Adrenal gland (tissue), 12 donors: Measurements from ENCODE around the gene RYR2. TPM values are rescaled to one million over a fixed set of nuclear protein-coding genes. Genes with fewer than 3 reads are reported as not detected.

ENCODE experiments used
- DNase-seq, 7 donors: peaks; one replicate each; pipeline ENCODE4 v3.0.0-alpha.2; 2019 to 2020
- H3K27ac ChIP-seq, 5 donors: fragments of 200-600 bp; sonication (generic) in 4 of 5; 1 replicate in 3 of 5; 2 replicates in 2 of 5; pipeline versions ENCODE4 v1.5.1 to v1.8.0; 2016 to 2020; ENCODE audit warnings: mild to moderate bottlenecking in 1 of 5
- H3K27me3 ChIP-seq: fragments of 200-600 bp; 2 replicates; pipeline ENCODE4 v1.8.0; 2021
- H3K36me3 ChIP-seq, 2 donors: fragments of 200-600 bp; replicated peaks in 1 of 2; 1 replicate in 1 of 2; 2 replicates in 1 of 2; pipeline versions ENCODE4 v1.5.1 to v1.8.0; 2018 to 2022
- H3K4me1 ChIP-seq, 2 donors: fragments of 200-600 bp; replicated peaks in 1 of 2; 1 replicate in 1 of 2; 2 replicates in 1 of 2; pipeline versions ENCODE4 v1.5.1 to v1.8.0; 2018 to 2021
- H3K4me3 ChIP-seq, 4 donors: fragments of 200-600 bp; sonication (generic) in 3 of 4; one replicate each; pipeline ENCODE4 v1.5.1; 2016 to 2018
- H3K9me3 ChIP-seq, 3 donors: fragments of 200-600 bp; sonication (generic) in 1 of 3; replicated peaks in 1 of 3; 1 replicate in 2 of 3; 2 replicates in 1 of 3; pipeline versions ENCODE4 v1.5.1 to v1.8.0; 2016 to 2021
- CTCF ChIP-seq, 6 experiments: fragments of 450-650 bp in 4 of 6; fragments of 200-600 bp in 2 of 6; sonication (generic) in 1 of 6; IDR thresholded peaks; 1 replicate in 5 of 6; 2 replicates in 1 of 6; pipeline versions ENCODE4 v1.5.1 to v1.8.0; 2016 to 2021; ENCODE audit warnings: antibody characterized with exemption in 6 of 6, mild to moderate bottlenecking in 2 of 6, moderate library complexity in 1 of 6
- POLR2A ChIP-seq, 2 donors: fragments of 450-650 bp; IDR thresholded peaks; one replicate each; pipeline ENCODE4 v1.6.1; 2017; ENCODE audit warnings: antibody characterized with exemption in 2 of 2, mild to moderate bottlenecking in 2 of 2, moderate library complexity in 1 of 2
- WGBS, 4 donors: extraction: QIAGEN DNeasy Blood & Tissue Kit in 2 of 4; methylation state at CpG; one replicate each; pipeline versions ENCODE4 v1.1.5 to v1.1.7; 2013 to 2017; 5-methylcytosine and 5-hydroxymethylcytosine counted together
- intact Hi-C, 2 donors: fragments of 100-400 bp; cut with DNase I; formaldehyde crosslinking; loops; one replicate each; pipeline versions ENCODE4 v1.14.1 to v1.15.0; 2022 to 2023
- polyA plus RNA-seq, 3 donors: library from polyadenylated mRNA; stranded (reverse); fragments of 200-250 nt in 2 of 3; fragments of 350-450 nt in 1 of 3; fragmentation: Illumina TruSeq in 1 of 3; extraction: RNeasy Lipid Tissue Mini Kit (QIAGEN cat#74804) in 1 of 3; gene quantifications; one replicate each; pipeline ENCODE4 v1.2.3, GENCODE V29; 2013 to 2014
- total RNA-seq, 9 donors: library from RNA; depleted of rRNA in 4 of 9; stranded (reverse); fragments of >200 nt in 4 of 9; fragments of 120-200 nt in 1 of 9; fragmentation: NEBNext Ultra II Directional in 1 of 9; extraction: Animal tissue kit (Norgen Biotek cat#: 25700) in 1 of 9; gene quantifications; one replicate each; pipeline versions ENCODE4 v1.1.0 to v1.2.4, GENCODE V29; 2013 to 2023
- donor health status: healthy with polysubstance abuse.
- donor health status: Bipolar disorder and iron deficiency.
- donor health status: DM: yes; HTN: yes; CAD: no.
- donor health status: DM: no; HTN: no; CAD: no.
- donor health status: DM: no; HTN: no; CAD: no.
- donor health status: DM: yes; HTN: yes; CAD: no.

The RYR2 gene
- total and polyA plus RNA-seq, 12 donors, result 0.07 to 6.3 (median 0.18) TPM; not detected in 1

- intact Hi-C loops, result no loop called here
- Histone ChIP-seq H3K4me1 (no peaks in the 10 kb centered on the region), H3K4me3 (no peak overlapping the region), H3K9me3 (no peaks in the 10 kb centered on the region), H3K27ac (no peak overlapping the region), H3K27me3 (no peaks in the 10 kb centered on the region), H3K36me3 (no peaks in the 10 kb centered on the region)
- WGBS, 4 donors, result 64 to 81% (median 73%) methylated on average over 7 of the region's 7 CpGs
- no peak for DNase-seq
- no peak for TF ChIP-seq CTCF (IDR thresholded peaks at IDR 0.05)
- no peak for TF ChIP-seq POLR2A (IDR thresholded peaks at IDR 0.05)
Observed at GRCh38 chr1:237792149-237792548, 750.2 kb downstream of the RYR2 start.

- TF ChIP-seq POLR2A (IDR thresholded peaks at IDR 0.05) (no peak), CTCF (IDR thresholded peaks at IDR 0.05) (no peak)
- no peaks in the 10 kb centered on the region for H3K4me1 ChIP-seq
- no peaks in the 10 kb centered on the region for H3K36me3 ChIP-seq
- no peaks in the 10 kb centered on the region for H3K9me3 ChIP-seq
- intact Hi-C loops, result no loop called here
- H3K27ac ChIP-seq, result no peak overlapping the region
- WGBS, 4 donors, result 63 to 80% (median 72%) methylated on average over 1 of the region's 1 CpG
- no peak for DNase-seq
- no peaks in the 10 kb centered on the region for H3K27me3 ChIP-seq
- no peak overlapping the region for H3K4me3 ChIP-seq
Observed at GRCh38 chr1:237792726-237793125, 750.7 kb downstream of the RYR2 start.

- Histone ChIP-seq H3K9me3 (no peaks in the 10 kb centered on the region), H3K4me1 (no peaks in the 10 kb centered on the region), H3K4me3 (no peak overlapping the region), H3K36me3 (no peaks in the 10 kb centered on the region), H3K27ac (no peak overlapping the region), H3K27me3 (no peaks in the 10 kb centered on the region)
- WGBS, 4 donors, result 31 to 39% (median 38%) methylated on average over 3 of the region's 3 CpGs
- intact Hi-C loops, result no loop called here
- TF ChIP-seq CTCF (IDR thresholded peaks at IDR 0.05), result no peak
- no peak for DNase-seq
Observed at GRCh38 chr1:237794071-237794470, 752.1 kb downstream of the RYR2 start.

- no peak for DNase-seq
- no peak overlapping the region for H3K4me3 ChIP-seq
- no peak overlapping the region for H3K27ac ChIP-seq
- no peaks in the 10 kb centered on the region for H3K27me3 ChIP-seq
- TF ChIP-seq POLR2A (IDR thresholded peaks at IDR 0.05), result no peak
- TF ChIP-seq CTCF (IDR thresholded peaks at IDR 0.05), result no peak
- no peaks in the 10 kb centered on the region for H3K9me3 ChIP-seq
- H3K36me3 ChIP-seq, result no peaks in the 10 kb centered on the region
- H3K4me1 ChIP-seq, result no peaks in the 10 kb centered on the region
- WGBS, 4 donors, result 84 to 93% (median 92%) methylated on average over 11 to 13 of the region's 13 CpGs
- intact Hi-C loops, result no loop called here
Observed at GRCh38 chr1:237795558-237795957, 753.6 kb downstream of the RYR2 start.
